K562 (cell line): Measurements from ENCODE around the gene MRM2. TPM values are rescaled to one million over a fixed set of nuclear protein-coding genes. Genes with fewer than 3 reads are reported as not detected.

ENCODE experiments used
- ATAC-seq: fragments of 200-7000 bp; cut with Tn5 transposase; 3 replicates; pipeline ENCODE4 v1.9.1; 2020; ENCODE audit warnings: moderate library complexity
- BruUV-seq: library from RNA; stranded (reverse); fragments of 400-500 nt; replicated peaks from 2 replicates; lab custom pipeline; 2021; lab: Mats Ljungman, UMichigan
- CTCF ChIA-PET: fragments of 300-600 bp; formaldehyde crosslinking; extraction: SDS; loops from one replicate; lab custom pipeline; 2021; ENCODE audit warnings: low intra/inter-chr PET ratio; lab: Yijun Ruan, JAX
- POLR2A ChIA-PET: fragments of 300-600, 350-650 bp; sonication (Branson Sonifier 250); formaldehyde crosslinking; extraction: SDS; loops from one replicate; lab custom pipeline; 2021; ENCODE audit warnings: antibody characterized with exemption, inconsistent platforms; lab: Yijun Ruan, JAX
- DNase-seq, 4 experiments: peaks; one replicate each; pipeline versions ENCODE4 v3.0.0 to v3.0.0-alpha.2; 2011 to 2018; ENCODE audit warnings: low spot score in 3 of 4, mixed read lengths in 3 of 4; ENCODE audit errors: extremely low read depth in 1 of 4
- FAIRE-seq: peaks from 2 replicates; lab custom pipeline; 2011; peaks lifted over from hg19 to GRCh38; lab: Jason Lieb, UNC
- H2AFZ ChIP-seq: 2 replicates; pipeline ENCODE4 v1.6.0; 2011; ENCODE audit warnings: low read depth, low read length, control low read depth, inconsistent platforms
- H3K27ac ChIP-seq: fragments of 200-600 bp; 3 replicates; pipeline ENCODE4 v1.8.0; 2011; ENCODE audit warnings: low read depth, mild to moderate bottlenecking, control low read depth, inconsistent platforms, low read length, moderate library complexity, mixed read lengths; ENCODE audit errors: extremely low read depth
- H3K27me3 ChIP-seq, 2 experiments: fragments of 300-600 bp in 1 of 2; 2 replicates in 1 of 2; 3 replicates in 1 of 2; pipeline versions ENCODE4 v1.6.0 to v1.8.0; 2011; ENCODE audit warnings: inconsistent platforms in 2 of 2, low read length in 2 of 2, mild to moderate bottlenecking in 1 of 2, mixed read lengths in 1 of 2, moderate library complexity in 1 of 2; ENCODE audit not compliant: control insufficient read depth in 2 of 2, insufficient read depth in 2 of 2
- H3K36me3 ChIP-seq: fragments of 300-600 bp; 3 replicates; pipeline ENCODE4 v1.8.0; 2011; ENCODE audit warnings: mild to moderate bottlenecking, low read length, inconsistent platforms; ENCODE audit not compliant: control insufficient read depth, insufficient read depth
- H3K4me1 ChIP-seq, 2 experiments: fragments of 200-600 bp in 1 of 2; replicated peaks in 1 of 2; 2 replicates in 1 of 2; 3 replicates in 1 of 2; pipeline versions ENCODE4 v1.5.1 to v1.8.0; 2011; ENCODE audit warnings: inconsistent platforms in 2 of 2, low read length in 2 of 2, mild to moderate bottlenecking in 1 of 2, mixed read lengths in 1 of 2, moderate library complexity in 1 of 2; ENCODE audit not compliant: control insufficient read depth in 2 of 2, insufficient read depth in 2 of 2
- H3K4me2 ChIP-seq: 2 replicates; pipeline ENCODE4 v1.6.1; 2011; ENCODE audit warnings: low read length, control low read depth, inconsistent platforms, mixed read lengths; ENCODE audit not compliant: insufficient read depth
- H3K4me3 ChIP-seq: fragments of 200-600 bp; sonication (generic), shearing (Covaris generic); 2 replicates; pipeline ENCODE4 v1.5.1; 2016; ENCODE audit warnings: control low read depth, inconsistent platforms
- H3K79me2 ChIP-seq: fragments of 200-600 bp; 3 replicates; pipeline ENCODE4 v1.8.0; 2011; ENCODE audit warnings: low read length, inconsistent platforms; ENCODE audit not compliant: control insufficient read depth, insufficient read depth
- H3K9ac ChIP-seq, 2 experiments: 2 replicates each; pipeline versions ENCODE4 v1.6.0 to v1.6.1; 2011; ENCODE audit warnings: low read depth in 2 of 2, low read length in 2 of 2, control low read depth in 1 of 2, inconsistent platforms in 1 of 2, mild to moderate bottlenecking in 1 of 2, mixed read lengths in 1 of 2; ENCODE audit not compliant: insufficient read depth in 1 of 2
- H3K9me1 ChIP-seq: one replicate; pipeline ENCODE4 v1.6.0; 2011; ENCODE audit warnings: inconsistent platforms, mild to moderate bottlenecking, low read length, moderate library complexity; ENCODE audit not compliant: control insufficient read depth, insufficient read depth
- H3K9me3 ChIP-seq: replicated peaks from 2 replicates; pipeline ENCODE4 v1.5.1; 2011; ENCODE audit warnings: low read depth, low read length, inconsistent platforms; ENCODE audit not compliant: control insufficient read depth, insufficient read depth
- H4K20me1 ChIP-seq: replicated peaks from 2 replicates; pipeline ENCODE4 v1.6.1; 2011; ENCODE audit warnings: low read length, inconsistent platforms, mixed read lengths; ENCODE audit not compliant: control insufficient read depth, insufficient read depth
- CCAR2 ChIP-seq: fragments of 200-400 bp; formaldehyde crosslinking; IDR thresholded peaks from 2 replicates; pipeline ENCODE4 v1.6.1; 2017; ENCODE audit warnings: mild to moderate bottlenecking, low read depth, low read length
- HNRNPL ChIP-seq: fragments of 200-400 bp; formaldehyde crosslinking; IDR thresholded peaks from 2 replicates; pipeline ENCODE4 v1.6.1; 2017; ENCODE audit warnings: low read depth, mild to moderate bottlenecking, low read length
- JUN ChIP-seq, 2 experiments: sonication (generic) in 1 of 2; formaldehyde crosslinking in 1 of 2; IDR thresholded peaks; 2 replicates each; pipeline versions ENCODE4 v1.6.1 to v1.8.0; 2012 to 2022; ENCODE audit warnings: borderline replicate concordance in 2 of 2, mild to moderate bottlenecking in 2 of 2, improper control_type of control experiment in 1 of 2, low read depth in 1 of 2, low read length in 1 of 2, missing genetic modification reagents in 1 of 2
- STAT6 ChIP-seq: sonication (generic); formaldehyde crosslinking; IDR thresholded peaks from 2 replicates; pipeline ENCODE4 v1.8.1; 2023; ENCODE audit warnings: mild to moderate bottlenecking, missing genetic modification reagents
- TBL1XR1 ChIP-seq, 2 experiments: IDR thresholded peaks; 2 replicates each; pipeline ENCODE4 v1.6.1; 2012; ENCODE audit warnings: improper control_type of control experiment in 2 of 2, low read length in 2 of 2, mild to moderate bottlenecking in 1 of 2
- WGBS: fragments of 100-300 bp; shearing (Covaris generic); methylation state at CpG from one replicate; pipeline ENCODE4 v1.1.6; 2016; ENCODE audit warnings: low coverage, mixed read lengths; ENCODE audit not compliant: insufficient coverage; ENCODE audit errors: missing lambda C conversion rate; 5-methylcytosine and 5-hydroxymethylcytosine counted together
- in situ Hi-C: fragments of 300-500 bp; cut with MboI; formaldehyde crosslinking; loops from 4 replicates; pipeline ENCODE4 v1.15.0; 2018; ENCODE audit warnings: inconsistent platforms, mixed read lengths
- intact Hi-C: fragments of 100-400 bp; cut with micrococcal nuclease; formaldehyde crosslinking; loops from 2 replicates; pipeline ENCODE4 v1.14.2; 2022
- polyA plus RNA-seq, 8 experiments: library from polyadenylated mRNA; depleted of rRNA in 4 of 8; stranded (reverse) in 5 of 8; unstranded in 3 of 8; fragments of >200 nt; fragmentation: Nextera tagmentation in 2 of 8; fragmentation: Illumina TruSeq in 1 of 8; extraction: Ambion mirVana in 2 of 8; extraction: Trizol in 1 of 8; gene quantifications; 2 replicates each; pipeline versions ENCODE4 v1.2.1 to v1.2.3, GENCODE V29; 2011 to 2014; ENCODE audit warnings: inconsistent platforms in 1 of 8, missing spikeins in 1 of 8
- total RNA-seq, 7 experiments: library from RNA; depleted of rRNA in 6 of 7; stranded (reverse); fragments of >200 nt in 6 of 7; fragmentation: Illumina TruSeq in 2 of 7; extraction: Trizol in 2 of 7; gene quantifications; 2 replicates each; pipeline versions ENCODE4 v1.2.1 to v1.2.3, GENCODE V29; 2011 to 2021; ENCODE audit warnings: low replicate concordance in 1 of 7

MRM2 gene
- total and polyA plus RNA-seq, 9 of the 15 experiments (the other 6 are each of a cell fraction or from before 2014, with no cell fraction given) = 32.4 to 116 (median 50.5) TPM

GRCh38 chr7:2271273-2272026 is 29.4 kb upstream of the MRM2 start:
- Histone ChIP-seq H3K4me1 (peaks cover 0 to 17% of the 10 kb centered on the region in 2 experiments; a peak in 2 of 5 replicates), H3K4me3 (no peak overlapping the region)
- TF ChIP-seq JUN (IDR thresholded peaks at IDR 0.05; ENCODE audit: borderline replicate concordance, low read depth, low read length) (no peak), JUN (CRISPR knock-in tag; IDR thresholded peaks at IDR 0.05; ENCODE audit: borderline replicate concordance) (no peak), HNRNPL (no peak), STAT6 (CRISPR knock-in tag) (no peak), TBL1XR1 (IDR thresholded peaks at IDR 0.05; ENCODE audit: low read length in 2 of 2) (no peak), CCAR2 (no peak)
- TF ChIP-seq, all 486 proteins: peak for 0
- in situ Hi-C loops (no loop called here), intact Hi-C loops (no loop called here)
- FAIRE-seq = no peak
- H3K9me3 ChIP-seq = no peaks in the 10 kb centered on the region
- H3K36me3 ChIP-seq = peaks cover 38% of the 10 kb centered on the region; the same call in 2 of the 3 replicates
- ATAC-seq = no peak
- ChIA-PET CTCF (no interaction called here), POLR2A (no interaction called here)
- H3K9ac ChIP-seq = no peak overlapping the region
- no peaks in the 10 kb centered on the region; the same call in 1 of the 2 replicates for H4K20me1 ChIP-seq
- no peak overlapping the region for H2AFZ ChIP-seq
- no peaks in the 10 kb centered on the region for H3K79me2 ChIP-seq
- no TSS peak for BruUV-seq
- no peaks in the 10 kb centered on the region for H3K9me1 ChIP-seq
- no peak overlapping the region for H3K4me2 ChIP-seq
- WGBS = 84% methylated on average over 20 of the region's 27 CpGs
- no peak for DNase-seq
- no peaks in the 10 kb centered on the region for H3K27me3 ChIP-seq
- H3K27ac ChIP-seq = no peak overlapping the region
